GM23338 (cell line): ENCODE results near the gene CGGBP1.

Experiments used
- CREB1 ChIP-seq: fragments of 250-450 bp; sonication (Bioruptor Pico); IDR thresholded peaks from 2 replicates; pipeline ENCODE4 v1.5.0; 2020; ENCODE audit warnings: low read depth, mild to moderate bottlenecking, moderate library complexity
- EZH2 ChIP-seq: fragments of 200-600 bp; sonication (generic); IDR thresholded peaks from one replicate; pipeline ENCODE4 v1.8.0; 2017; ENCODE audit warnings: antibody characterized with exemption, mild to moderate bottlenecking, low read depth; ENCODE audit not compliant: unreplicated experiment
- EZH2phosphoT487 ChIP-seq: fragments of 200-600 bp; sonication (generic); IDR thresholded peaks from one replicate; pipeline ENCODE4 v1.8.1; 2018; ENCODE audit warnings: antibody characterized with exemption; ENCODE audit not compliant: unreplicated experiment
- JUNB ChIP-seq: IDR thresholded peaks from one replicate; pipeline ENCODE4 v1.6.1; 2016; ENCODE audit warnings: antibody characterized with exemption; ENCODE audit not compliant: unreplicated experiment
- NANOG ChIP-seq: IDR thresholded peaks from 2 replicates; pipeline ENCODE4 v1.6.1; 2016; ENCODE audit warnings: antibody characterized with exemption, borderline replicate concordance
- POLR2AphosphoS5 ChIP-seq: IDR thresholded peaks from 2 replicates; pipeline ENCODE4 v1.6.1; 2016; ENCODE audit warnings: antibody characterized with exemption, low read depth
- STAT1 ChIP-seq: IDR thresholded peaks from one replicate; pipeline ENCODE4 v1.6.1; 2016; ENCODE audit warnings: antibody characterized with exemption; ENCODE audit not compliant: unreplicated experiment
- ZNF114 ChIP-seq: fragments of 250-450 bp; sonication (Bioruptor Pico); IDR thresholded peaks from 2 replicates; pipeline ENCODE4 v1.5.0; 2020; ENCODE audit warnings: mild to moderate bottlenecking, moderate library complexity
- ZNF331 ChIP-seq: fragments of 250-450 bp; sonication (Bioruptor Pico); IDR thresholded peaks from 2 replicates; pipeline ENCODE4 v1.5.0; 2020; ENCODE audit warnings: low read depth, mild to moderate bottlenecking, moderate library complexity
- TF ChIP-seq, protein P1 (sequence below), 2 experiments: fragments of 200-600 bp in 1 of 2; sonication (generic) in 1 of 2; conservative IDR thresholded peaks; 2 replicates each; pipeline versions ENCODE4 v1.5.1 to v1.6.1; 2016 to 2017; ENCODE audit warnings: antibody characterized with exemption in 2 of 2, low read depth in 2 of 2, mild to moderate bottlenecking in 2 of 2, moderate library complexity in 1 of 2
- TF ChIP-seq, protein P2 (sequence below): IDR thresholded peaks from one replicate; pipeline ENCODE4 v1.6.1; 2018; ENCODE audit warnings: antibody characterized with exemption; ENCODE audit not compliant: unreplicated experiment
- TF ChIP-seq, protein P3 (sequence below): fragments of 250-450 bp; sonication (Bioruptor Pico); IDR thresholded peaks from 2 replicates; pipeline ENCODE4 v1.5.0; 2020; ENCODE audit warnings: mild to moderate bottlenecking, moderate library complexity
- TF ChIP-seq, protein P4 (sequence below): IDR thresholded peaks from 2 replicates; pipeline ENCODE4 v1.6.1; 2016; ENCODE audit warnings: antibody characterized with exemption

DNA sequence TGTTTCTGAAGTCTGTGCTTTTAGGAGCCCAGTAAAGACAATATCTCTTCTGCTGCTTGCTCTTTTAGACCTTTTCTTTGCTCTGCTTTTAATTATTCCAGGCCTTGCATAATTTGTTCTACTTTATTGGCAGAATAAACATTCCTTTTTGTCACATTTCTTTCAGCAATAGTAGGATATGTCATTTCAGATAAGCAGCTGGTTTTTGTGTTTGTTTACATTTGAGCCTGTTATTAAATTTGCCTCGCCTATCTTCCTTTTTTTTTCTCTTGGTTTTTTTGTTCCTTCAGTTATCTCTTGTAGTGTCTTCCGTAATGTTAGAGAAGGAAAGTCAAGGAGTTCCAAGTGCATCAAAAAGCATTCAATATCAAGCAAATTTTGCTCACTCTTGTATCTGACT lies 16.7 kb upstream of the CGGBP1 start:
- TF ChIP-seq, protein P1, sequence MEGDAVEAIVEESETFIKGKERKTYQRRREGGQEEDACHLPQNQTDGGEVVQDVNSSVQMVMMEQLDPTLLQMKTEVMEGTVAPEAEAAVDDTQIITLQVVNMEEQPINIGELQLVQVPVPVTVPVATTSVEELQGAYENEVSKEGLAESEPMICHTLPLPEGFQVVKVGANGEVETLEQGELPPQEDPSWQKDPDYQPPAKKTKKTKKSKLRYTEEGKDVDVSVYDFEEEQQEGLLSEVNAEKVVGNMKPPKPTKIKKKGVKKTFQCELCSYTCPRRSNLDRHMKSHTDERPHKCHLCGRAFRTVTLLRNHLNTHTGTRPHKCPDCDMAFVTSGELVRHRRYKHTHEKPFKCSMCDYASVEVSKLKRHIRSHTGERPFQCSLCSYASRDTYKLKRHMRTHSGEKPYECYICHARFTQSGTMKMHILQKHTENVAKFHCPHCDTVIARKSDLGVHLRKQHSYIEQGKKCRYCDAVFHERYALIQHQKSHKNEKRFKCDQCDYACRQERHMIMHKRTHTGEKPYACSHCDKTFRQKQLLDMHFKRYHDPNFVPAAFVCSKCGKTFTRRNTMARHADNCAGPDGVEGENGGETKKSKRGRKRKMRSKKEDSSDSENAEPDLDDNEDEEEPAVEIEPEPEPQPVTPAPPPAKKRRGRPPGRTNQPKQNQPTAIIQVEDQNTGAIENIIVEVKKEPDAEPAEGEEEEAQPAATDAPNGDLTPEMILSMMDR (conservative IDR thresholded peaks at IDR 0.05; ENCODE audit: low read depth in 2 of 2): no peak
- no peak for TF ChIP-seq CREB1
- TF ChIP-seq EZH2: no peak
- no peak for TF ChIP-seq POLR2AphosphoS5
- TF ChIP-seq, protein P2, sequence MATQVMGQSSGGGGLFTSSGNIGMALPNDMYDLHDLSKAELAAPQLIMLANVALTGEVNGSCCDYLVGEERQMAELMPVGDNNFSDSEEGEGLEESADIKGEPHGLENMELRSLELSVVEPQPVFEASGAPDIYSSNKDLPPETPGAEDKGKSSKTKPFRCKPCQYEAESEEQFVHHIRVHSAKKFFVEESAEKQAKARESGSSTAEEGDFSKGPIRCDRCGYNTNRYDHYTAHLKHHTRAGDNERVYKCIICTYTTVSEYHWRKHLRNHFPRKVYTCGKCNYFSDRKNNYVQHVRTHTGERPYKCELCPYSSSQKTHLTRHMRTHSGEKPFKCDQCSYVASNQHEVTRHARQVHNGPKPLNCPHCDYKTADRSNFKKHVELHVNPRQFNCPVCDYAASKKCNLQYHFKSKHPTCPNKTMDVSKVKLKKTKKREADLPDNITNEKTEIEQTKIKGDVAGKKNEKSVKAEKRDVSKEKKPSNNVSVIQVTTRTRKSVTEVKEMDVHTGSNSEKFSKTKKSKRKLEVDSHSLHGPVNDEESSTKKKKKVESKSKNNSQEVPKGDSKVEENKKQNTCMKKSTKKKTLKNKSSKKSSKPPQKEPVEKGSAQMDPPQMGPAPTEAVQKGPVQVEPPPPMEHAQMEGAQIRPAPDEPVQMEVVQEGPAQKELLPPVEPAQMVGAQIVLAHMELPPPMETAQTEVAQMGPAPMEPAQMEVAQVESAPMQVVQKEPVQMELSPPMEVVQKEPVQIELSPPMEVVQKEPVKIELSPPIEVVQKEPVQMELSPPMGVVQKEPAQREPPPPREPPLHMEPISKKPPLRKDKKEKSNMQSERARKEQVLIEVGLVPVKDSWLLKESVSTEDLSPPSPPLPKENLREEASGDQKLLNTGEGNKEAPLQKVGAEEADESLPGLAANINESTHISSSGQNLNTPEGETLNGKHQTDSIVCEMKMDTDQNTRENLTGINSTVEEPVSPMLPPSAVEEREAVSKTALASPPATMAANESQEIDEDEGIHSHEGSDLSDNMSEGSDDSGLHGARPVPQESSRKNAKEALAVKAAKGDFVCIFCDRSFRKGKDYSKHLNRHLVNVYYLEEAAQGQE: no peak
- TF ChIP-seq JUNB: no peak
- TF ChIP-seq, protein P3, sequence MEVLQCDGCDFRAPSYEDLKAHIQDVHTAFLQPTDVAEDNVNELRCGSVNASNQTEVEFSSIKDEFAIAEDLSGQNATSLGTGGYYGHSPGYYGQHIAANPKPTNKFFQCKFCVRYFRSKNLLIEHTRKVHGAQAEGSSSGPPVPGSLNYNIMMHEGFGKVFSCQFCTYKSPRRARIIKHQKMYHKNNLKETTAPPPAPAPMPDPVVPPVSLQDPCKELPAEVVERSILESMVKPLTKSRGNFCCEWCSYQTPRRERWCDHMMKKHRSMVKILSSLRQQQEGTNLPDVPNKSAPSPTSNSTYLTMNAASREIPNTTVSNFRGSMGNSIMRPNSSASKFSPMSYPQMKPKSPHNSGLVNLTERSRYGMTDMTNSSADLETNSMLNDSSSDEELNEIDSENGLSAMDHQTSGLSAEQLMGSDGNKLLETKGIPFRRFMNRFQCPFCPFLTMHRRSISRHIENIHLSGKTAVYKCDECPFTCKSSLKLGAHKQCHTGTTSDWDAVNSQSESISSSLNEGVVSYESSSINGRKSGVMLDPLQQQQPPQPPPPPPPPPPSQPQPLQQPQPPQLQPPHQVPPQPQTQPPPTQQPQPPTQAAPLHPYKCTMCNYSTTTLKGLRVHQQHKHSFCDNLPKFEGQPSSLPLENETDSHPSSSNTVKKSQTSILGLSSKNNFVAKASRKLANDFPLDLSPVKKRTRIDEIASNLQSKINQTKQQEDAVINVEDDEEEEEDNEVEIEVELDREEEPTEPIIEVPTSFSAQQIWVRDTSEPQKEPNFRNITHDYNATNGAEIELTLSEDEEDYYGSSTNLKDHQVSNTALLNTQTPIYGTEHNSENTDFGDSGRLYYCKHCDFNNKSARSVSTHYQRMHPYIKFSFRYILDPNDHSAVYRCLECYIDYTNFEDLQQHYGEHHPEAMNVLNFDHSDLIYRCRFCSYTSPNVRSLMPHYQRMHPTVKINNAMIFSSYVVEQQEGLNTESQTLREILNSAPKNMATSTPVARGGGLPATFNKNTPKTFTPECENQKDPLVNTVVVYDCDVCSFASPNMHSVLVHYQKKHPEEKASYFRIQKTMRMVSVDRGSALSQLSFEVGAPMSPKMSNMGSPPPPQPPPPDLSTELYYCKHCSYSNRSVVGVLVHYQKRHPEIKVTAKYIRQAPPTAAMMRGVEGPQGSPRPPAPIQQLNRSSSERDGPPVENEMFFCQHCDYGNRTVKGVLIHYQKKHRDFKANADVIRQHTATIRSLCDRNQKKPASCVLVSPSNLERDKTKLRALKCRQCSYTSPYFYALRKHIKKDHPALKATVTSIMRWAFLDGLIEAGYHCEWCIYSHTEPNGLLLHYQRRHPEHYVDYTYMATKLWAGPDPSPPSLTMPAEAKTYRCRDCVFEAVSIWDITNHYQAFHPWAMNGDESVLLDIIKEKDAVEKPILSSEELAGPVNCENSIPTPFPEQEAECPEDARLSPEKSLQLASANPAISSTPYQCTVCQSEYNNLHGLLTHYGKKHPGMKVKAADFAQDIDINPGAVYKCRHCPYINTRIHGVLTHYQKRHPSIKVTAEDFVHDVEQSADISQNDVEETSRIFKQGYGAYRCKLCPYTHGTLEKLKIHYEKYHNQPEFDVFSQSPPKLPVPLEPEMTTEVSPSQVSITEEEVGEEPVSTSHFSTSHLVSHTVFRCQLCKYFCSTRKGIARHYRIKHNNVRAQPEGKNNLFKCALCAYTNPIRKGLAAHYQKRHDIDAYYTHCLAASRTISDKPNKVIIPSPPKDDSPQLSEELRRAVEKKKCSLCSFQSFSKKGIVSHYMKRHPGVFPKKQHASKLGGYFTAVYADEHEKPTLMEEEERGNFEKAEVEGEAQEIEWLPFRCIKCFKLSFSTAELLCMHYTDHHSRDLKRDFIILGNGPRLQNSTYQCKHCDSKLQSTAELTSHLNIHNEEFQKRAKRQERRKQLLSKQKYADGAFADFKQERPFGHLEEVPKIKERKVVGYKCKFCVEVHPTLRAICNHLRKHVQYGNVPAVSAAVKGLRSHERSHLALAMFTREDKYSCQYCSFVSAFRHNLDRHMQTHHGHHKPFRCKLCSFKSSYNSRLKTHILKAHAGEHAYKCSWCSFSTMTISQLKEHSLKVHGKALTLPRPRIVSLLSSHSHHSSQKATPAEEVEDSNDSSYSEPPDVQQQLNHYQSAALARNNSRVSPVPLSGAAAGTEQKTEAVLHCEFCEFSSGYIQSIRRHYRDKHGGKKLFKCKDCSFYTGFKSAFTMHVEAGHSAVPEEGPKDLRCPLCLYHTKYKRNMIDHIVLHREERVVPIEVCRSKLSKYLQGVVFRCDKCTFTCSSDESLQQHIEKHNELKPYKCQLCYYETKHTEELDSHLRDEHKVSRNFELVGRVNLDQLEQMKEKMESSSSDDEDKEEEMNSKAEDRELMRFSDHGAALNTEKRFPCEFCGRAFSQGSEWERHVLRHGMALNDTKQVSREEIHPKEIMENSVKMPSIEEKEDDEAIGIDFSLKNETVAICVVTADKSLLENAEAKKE (CRISPR knock-in tag): no peak
- no peak for TF ChIP-seq STAT1
- no peak for TF ChIP-seq ZNF114
- TF ChIP-seq EZH2phosphoT487: no peak
- TF ChIP-seq, protein P4, sequence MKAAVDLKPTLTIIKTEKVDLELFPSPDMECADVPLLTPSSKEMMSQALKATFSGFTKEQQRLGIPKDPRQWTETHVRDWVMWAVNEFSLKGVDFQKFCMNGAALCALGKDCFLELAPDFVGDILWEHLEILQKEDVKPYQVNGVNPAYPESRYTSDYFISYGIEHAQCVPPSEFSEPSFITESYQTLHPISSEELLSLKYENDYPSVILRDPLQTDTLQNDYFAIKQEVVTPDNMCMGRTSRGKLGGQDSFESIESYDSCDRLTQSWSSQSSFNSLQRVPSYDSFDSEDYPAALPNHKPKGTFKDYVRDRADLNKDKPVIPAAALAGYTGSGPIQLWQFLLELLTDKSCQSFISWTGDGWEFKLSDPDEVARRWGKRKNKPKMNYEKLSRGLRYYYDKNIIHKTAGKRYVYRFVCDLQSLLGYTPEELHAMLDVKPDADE: no peak
- no peak for TF ChIP-seq ZNF331 (CRISPR knock-in tag)
- TF ChIP-seq NANOG: no peak
